ENCODE measurements around the gene SH2B3. TPM values are rescaled to one million over a fixed set of nuclear protein-coding genes. Genes with fewer than 3 reads are reported as not detected.
"Not testable (repeated sequence)": the region's sequence is repeated elsewhere in the genome, so short reads cannot be mapped to it uniquely, and the experiment has no call there.

SH2B3 gene
- total RNA-seq, 1 experiment from 2014 or later: 6.5 TPM

DNA sequence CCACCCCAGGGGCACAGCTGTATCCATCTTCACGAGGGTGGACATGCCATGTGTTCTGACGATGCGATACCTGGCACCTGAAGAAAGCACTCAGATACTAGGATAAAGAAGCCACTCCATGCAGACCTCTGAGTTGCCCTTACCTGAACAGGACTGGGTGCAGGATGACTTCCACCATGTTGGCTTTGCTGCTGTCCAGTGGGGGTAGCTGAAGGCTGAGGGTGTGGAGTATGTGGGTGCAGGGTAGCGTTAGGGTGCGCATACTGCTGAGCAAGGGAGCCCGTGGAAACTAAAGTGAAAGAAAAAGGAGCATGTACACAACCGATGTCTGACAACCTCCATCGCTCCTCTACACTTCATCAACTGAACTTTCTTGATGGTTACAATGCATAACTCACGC lies 51.3 kb downstream of the SH2B3 start:
- POLR2A ChIA-PET (ENCODE audit: unreplicated experiment): no interaction called here
- no peaks in the 10 kb centered on the region for H3K79me2 ChIP-seq (ENCODE audit: low read depth)
- H4K20me1 ChIP-seq (ENCODE audit: insufficient read depth): peaks cover 25% of the 10 kb centered on the region
- no peaks in the 10 kb centered on the region for H3K9me2 ChIP-seq (ENCODE audit: insufficient read depth)
- H3F3A ChIP-seq (ENCODE audit: insufficient read depth, low read depth): peaks cover 43% of the 10 kb centered on the region
- no peaks in the 10 kb centered on the region for H3K9me3 ChIP-seq (ENCODE audit: insufficient read depth, low read depth)
- H2AFZ ChIP-seq: no peak overlapping the region
- BruUV-seq (replicated peaks): no TSS peak
- TF ChIP-seq, protein P1, sequence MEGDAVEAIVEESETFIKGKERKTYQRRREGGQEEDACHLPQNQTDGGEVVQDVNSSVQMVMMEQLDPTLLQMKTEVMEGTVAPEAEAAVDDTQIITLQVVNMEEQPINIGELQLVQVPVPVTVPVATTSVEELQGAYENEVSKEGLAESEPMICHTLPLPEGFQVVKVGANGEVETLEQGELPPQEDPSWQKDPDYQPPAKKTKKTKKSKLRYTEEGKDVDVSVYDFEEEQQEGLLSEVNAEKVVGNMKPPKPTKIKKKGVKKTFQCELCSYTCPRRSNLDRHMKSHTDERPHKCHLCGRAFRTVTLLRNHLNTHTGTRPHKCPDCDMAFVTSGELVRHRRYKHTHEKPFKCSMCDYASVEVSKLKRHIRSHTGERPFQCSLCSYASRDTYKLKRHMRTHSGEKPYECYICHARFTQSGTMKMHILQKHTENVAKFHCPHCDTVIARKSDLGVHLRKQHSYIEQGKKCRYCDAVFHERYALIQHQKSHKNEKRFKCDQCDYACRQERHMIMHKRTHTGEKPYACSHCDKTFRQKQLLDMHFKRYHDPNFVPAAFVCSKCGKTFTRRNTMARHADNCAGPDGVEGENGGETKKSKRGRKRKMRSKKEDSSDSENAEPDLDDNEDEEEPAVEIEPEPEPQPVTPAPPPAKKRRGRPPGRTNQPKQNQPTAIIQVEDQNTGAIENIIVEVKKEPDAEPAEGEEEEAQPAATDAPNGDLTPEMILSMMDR (conservative IDR thresholded peaks at IDR 0.05): no peak
- no peak for TF ChIP-seq EZH2 (IDR thresholded peaks at IDR 0.05; ENCODE audit: low read depth)
- no peaks in the 10 kb centered on the region for H3K4me1 ChIP-seq (replicated peaks; ENCODE audit: insufficient read depth)
- no peak overlapping the region for H3K4me3 ChIP-seq
- no peak overlapping the region for H3K27ac ChIP-seq
- H3K27me3 ChIP-seq (ENCODE audit: insufficient read depth, low read depth): no peaks in the 10 kb centered on the region
- intact Hi-C loops (cut with micrococcal nuclease; ENCODE audit: unreplicated experiment): no loop called here
- DNase-seq: no peak
- no peak overlapping the region for H3K4me2 ChIP-seq
- CTCF ChIA-PET: no interaction called here
- peaks cover 16% of the 10 kb centered on the region; the same call in 1 of the 2 replicates for H3K36me3 ChIP-seq (ENCODE audit: low read depth)

DNA sequence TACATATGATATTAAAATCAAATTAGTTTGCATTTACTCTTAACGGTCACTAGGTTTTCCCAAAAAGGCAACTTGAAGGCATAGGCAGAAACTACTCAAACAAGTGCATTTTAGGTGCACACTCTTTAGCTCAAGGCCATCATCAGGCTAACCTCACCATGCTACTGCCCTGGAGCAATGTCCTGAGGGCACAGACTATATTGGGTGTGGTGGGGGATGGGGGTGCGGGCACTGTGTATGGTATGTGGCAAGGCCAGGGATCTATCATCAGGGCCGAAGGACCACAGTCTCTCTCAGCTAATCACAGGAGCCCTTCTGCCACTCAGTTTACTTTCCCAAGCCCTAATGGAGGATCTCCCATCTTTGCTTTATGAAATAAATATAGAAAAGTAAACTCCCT lies 51.9 kb downstream of the SH2B3 start:
- Histone ChIP-seq H4K20me1 (ENCODE audit: insufficient read depth) (peaks cover 27% of the 10 kb centered on the region), H3K27me3 (ENCODE audit: insufficient read depth, low read depth) (no peaks in the 10 kb centered on the region), H3K4me2 (no peak overlapping the region), H3K9me3 (ENCODE audit: insufficient read depth, low read depth) (no peaks in the 10 kb centered on the region), H3K36me3 (ENCODE audit: low read depth) (peaks cover 16% of the 10 kb centered on the region; the same call in 1 of the 2 replicates), H3K9me2 (ENCODE audit: insufficient read depth) (no peaks in the 10 kb centered on the region), H3K79me2 (ENCODE audit: low read depth) (no peaks in the 10 kb centered on the region), H3K4me3 (no peak overlapping the region), H3K27ac (no peak overlapping the region), H3K4me1 (replicated peaks; ENCODE audit: insufficient read depth) (no peaks in the 10 kb centered on the region), H2AFZ (no peak overlapping the region), H3F3A (ENCODE audit: insufficient read depth, low read depth) (peaks cover 41% of the 10 kb centered on the region)
- ChIA-PET CTCF (no interaction called here), POLR2A (ENCODE audit: unreplicated experiment) (no interaction called here)
- BruUV-seq (replicated peaks): no TSS peak
- TF ChIP-seq, protein P1 (conservative IDR thresholded peaks at IDR 0.05): no peak
- TF ChIP-seq EZH2 (IDR thresholded peaks at IDR 0.05; ENCODE audit: low read depth): no peak
- DNase-seq: no peak
- intact Hi-C loops (cut with micrococcal nuclease; ENCODE audit: unreplicated experiment): no loop called here

DNA sequence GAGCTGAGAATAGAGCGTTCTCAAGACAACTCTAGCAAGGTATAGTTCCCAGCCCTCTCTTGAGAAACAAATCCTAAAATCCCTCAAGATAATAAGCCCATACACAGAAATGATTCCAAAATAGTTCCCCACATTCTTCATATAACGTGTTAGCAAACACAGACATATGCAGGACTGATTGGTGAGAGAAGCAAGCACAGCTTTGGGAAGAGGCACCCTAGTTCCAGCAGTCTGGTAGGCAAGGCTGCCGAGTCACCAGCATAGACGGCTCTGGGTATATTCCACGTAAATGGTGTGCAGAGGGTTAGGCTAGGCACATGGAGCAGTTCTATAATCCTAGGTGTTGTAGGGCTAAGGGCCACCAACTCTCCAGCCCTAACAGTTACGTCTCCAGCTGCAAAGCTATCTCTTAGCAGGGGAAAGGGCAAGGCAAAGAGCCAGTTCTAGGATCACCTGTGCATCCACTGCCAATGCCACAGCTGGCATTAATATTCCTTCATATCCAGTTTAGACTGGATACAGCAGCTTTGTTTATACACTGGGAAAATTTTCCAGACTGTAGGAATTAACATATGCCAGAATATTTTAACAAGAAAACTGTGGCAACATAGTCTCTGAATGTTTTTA lies 52.9 kb downstream of the SH2B3 start:
- H4K20me1 ChIP-seq (ENCODE audit: insufficient read depth): peaks cover 27% of the 10 kb centered on the region
- H3K9me3 ChIP-seq (ENCODE audit: insufficient read depth, low read depth): no peaks in the 10 kb centered on the region
- no peak overlapping the region for H3K4me2 ChIP-seq
- H3K36me3 ChIP-seq (ENCODE audit: low read depth): peaks cover 16% of the 10 kb centered on the region; the same call in 1 of the 2 replicates
- H2AFZ ChIP-seq: no peak overlapping the region
- H3F3A ChIP-seq (ENCODE audit: insufficient read depth, low read depth): peaks cover 36% of the 10 kb centered on the region; the same call in 1 of the 2 replicates
- no peaks in the 10 kb centered on the region for H3K79me2 ChIP-seq (ENCODE audit: low read depth)
- H3K9me2 ChIP-seq (ENCODE audit: insufficient read depth): no peaks in the 10 kb centered on the region
- no peaks in the 10 kb centered on the region for H3K4me1 ChIP-seq (replicated peaks; ENCODE audit: insufficient read depth)
- ChIA-PET CTCF (no interaction called here), POLR2A (ENCODE audit: unreplicated experiment) (no interaction called here)
- DNase-seq: no peak
- H3K27me3 ChIP-seq (ENCODE audit: insufficient read depth, low read depth): no peaks in the 10 kb centered on the region
- no peak overlapping the region for H3K27ac ChIP-seq
- H3K4me3 ChIP-seq: no peak overlapping the region
- intact Hi-C loops (cut with micrococcal nuclease; ENCODE audit: unreplicated experiment): no loop called here
- no TSS peak for BruUV-seq (replicated peaks)
- TF ChIP-seq, protein P1 (conservative IDR thresholded peaks at IDR 0.05): no peak
- TF ChIP-seq EZH2 (IDR thresholded peaks at IDR 0.05; ENCODE audit: low read depth): no peak

DNA sequence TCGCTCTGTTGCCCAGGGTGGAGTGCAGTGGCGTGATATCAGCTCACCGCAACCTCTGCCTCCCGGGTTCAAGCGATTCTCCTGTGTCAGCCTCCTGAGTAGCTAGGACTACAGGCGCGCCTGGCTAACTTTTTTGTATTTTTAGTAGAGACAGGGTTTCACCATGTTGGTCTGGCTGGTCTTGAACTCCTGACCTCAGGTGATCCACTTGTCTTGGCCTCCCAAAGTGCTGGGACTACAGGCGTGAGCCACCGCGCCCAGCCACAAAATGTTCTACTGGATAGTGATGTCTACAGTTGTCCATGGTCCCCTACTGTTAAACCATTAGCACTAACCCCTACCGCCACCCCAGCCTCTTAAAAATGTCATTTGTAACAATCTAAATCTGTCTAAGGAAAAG lies 54.4 kb downstream of the SH2B3 start:
- H3K9me2 ChIP-seq (ENCODE audit: insufficient read depth); POLR2A ChIA-PET (ENCODE audit: unreplicated experiment); H3K4me2 ChIP-seq; H3K4me1 ChIP-seq (replicated peaks; ENCODE audit: insufficient read depth); H3K27me3 ChIP-seq (ENCODE audit: insufficient read depth, low read depth); BruUV-seq (replicated peaks); H3K79me2 ChIP-seq (ENCODE audit: low read depth); H3K27ac ChIP-seq; H3K4me3 ChIP-seq; intact Hi-C loops (cut with micrococcal nuclease; ENCODE audit: unreplicated experiment); H2AFZ ChIP-seq; H3K9me3 ChIP-seq (ENCODE audit: insufficient read depth, low read depth); CTCF ChIA-PET; DNase-seq: not testable (repeated sequence)
- H3K36me3 ChIP-seq (ENCODE audit: low read depth): peaks cover 20% of the 10 kb centered on the region
- peaks cover 17% of the 10 kb centered on the region for H4K20me1 ChIP-seq (ENCODE audit: insufficient read depth)
- H3F3A ChIP-seq (ENCODE audit: insufficient read depth, low read depth): peaks cover 30% of the 10 kb centered on the region; the same call in 1 of the 2 replicates
